Measurements from ENCODE around the gene SETBP1. TPM values are rescaled to one million over a fixed set of nuclear protein-coding genes. Genes with fewer than 3 reads are reported as not detected.

Gene SETBP1
- total and polyA plus RNA-seq, 9 of the 15 experiments (the other 6 are each of a cell fraction or from before 2014, with no cell fraction given), result under 0.01 to 0.13 (median 0.04) TPM

DNA sequence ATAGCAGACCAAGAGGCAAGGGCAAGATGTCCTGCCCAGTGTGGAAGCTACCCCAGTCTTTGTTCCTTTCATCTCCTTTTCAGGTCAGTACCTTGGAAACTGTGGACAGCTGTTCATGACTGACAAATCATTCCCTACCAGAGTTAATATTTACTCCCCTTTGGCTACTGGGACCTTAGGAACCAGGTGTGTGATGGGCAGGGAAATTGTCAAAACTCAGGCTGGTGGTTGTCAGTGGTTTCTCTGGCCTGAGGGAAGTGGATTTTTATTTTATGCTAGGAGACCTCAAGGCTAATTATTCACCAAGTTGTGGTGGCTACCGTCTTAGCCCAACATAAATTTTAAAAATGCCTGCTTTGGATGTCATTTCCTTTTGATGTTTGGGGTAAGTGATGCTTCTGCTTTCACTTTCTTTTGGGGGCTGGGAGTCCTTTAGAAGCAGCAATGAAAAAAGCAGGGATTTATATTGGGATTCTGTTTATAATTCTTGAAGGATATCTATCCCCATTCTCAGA is 119.3 kb downstream of the SETBP1 start (continued):
- TF ChIP-seq, protein P1, sequence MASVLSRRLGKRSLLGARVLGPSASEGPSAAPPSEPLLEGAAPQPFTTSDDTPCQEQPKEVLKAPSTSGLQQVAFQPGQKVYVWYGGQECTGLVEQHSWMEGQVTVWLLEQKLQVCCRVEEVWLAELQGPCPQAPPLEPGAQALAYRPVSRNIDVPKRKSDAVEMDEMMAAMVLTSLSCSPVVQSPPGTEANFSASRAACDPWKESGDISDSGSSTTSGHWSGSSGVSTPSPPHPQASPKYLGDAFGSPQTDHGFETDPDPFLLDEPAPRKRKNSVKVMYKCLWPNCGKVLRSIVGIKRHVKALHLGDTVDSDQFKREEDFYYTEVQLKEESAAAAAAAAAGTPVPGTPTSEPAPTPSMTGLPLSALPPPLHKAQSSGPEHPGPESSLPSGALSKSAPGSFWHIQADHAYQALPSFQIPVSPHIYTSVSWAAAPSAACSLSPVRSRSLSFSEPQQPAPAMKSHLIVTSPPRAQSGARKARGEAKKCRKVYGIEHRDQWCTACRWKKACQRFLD (CRISPR knock-in tag; IDR thresholded peaks at IDR 0.05), result no peak
- TF ChIP-seq, protein P2, sequence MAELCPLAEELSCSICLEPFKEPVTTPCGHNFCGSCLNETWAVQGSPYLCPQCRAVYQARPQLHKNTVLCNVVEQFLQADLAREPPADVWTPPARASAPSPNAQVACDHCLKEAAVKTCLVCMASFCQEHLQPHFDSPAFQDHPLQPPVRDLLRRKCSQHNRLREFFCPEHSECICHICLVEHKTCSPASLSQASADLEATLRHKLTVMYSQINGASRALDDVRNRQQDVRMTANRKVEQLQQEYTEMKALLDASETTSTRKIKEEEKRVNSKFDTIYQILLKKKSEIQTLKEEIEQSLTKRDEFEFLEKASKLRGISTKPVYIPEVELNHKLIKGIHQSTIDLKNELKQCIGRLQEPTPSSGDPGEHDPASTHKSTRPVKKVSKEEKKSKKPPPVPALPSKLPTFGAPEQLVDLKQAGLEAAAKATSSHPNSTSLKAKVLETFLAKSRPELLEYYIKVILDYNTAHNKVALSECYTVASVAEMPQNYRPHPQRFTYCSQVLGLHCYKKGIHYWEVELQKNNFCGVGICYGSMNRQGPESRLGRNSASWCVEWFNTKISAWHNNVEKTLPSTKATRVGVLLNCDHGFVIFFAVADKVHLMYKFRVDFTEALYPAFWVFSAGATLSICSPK (IDR thresholded peaks at IDR 0.05; ENCODE audit: borderline replicate concordance), result no peak
- TF ChIP-seq, protein P3, sequence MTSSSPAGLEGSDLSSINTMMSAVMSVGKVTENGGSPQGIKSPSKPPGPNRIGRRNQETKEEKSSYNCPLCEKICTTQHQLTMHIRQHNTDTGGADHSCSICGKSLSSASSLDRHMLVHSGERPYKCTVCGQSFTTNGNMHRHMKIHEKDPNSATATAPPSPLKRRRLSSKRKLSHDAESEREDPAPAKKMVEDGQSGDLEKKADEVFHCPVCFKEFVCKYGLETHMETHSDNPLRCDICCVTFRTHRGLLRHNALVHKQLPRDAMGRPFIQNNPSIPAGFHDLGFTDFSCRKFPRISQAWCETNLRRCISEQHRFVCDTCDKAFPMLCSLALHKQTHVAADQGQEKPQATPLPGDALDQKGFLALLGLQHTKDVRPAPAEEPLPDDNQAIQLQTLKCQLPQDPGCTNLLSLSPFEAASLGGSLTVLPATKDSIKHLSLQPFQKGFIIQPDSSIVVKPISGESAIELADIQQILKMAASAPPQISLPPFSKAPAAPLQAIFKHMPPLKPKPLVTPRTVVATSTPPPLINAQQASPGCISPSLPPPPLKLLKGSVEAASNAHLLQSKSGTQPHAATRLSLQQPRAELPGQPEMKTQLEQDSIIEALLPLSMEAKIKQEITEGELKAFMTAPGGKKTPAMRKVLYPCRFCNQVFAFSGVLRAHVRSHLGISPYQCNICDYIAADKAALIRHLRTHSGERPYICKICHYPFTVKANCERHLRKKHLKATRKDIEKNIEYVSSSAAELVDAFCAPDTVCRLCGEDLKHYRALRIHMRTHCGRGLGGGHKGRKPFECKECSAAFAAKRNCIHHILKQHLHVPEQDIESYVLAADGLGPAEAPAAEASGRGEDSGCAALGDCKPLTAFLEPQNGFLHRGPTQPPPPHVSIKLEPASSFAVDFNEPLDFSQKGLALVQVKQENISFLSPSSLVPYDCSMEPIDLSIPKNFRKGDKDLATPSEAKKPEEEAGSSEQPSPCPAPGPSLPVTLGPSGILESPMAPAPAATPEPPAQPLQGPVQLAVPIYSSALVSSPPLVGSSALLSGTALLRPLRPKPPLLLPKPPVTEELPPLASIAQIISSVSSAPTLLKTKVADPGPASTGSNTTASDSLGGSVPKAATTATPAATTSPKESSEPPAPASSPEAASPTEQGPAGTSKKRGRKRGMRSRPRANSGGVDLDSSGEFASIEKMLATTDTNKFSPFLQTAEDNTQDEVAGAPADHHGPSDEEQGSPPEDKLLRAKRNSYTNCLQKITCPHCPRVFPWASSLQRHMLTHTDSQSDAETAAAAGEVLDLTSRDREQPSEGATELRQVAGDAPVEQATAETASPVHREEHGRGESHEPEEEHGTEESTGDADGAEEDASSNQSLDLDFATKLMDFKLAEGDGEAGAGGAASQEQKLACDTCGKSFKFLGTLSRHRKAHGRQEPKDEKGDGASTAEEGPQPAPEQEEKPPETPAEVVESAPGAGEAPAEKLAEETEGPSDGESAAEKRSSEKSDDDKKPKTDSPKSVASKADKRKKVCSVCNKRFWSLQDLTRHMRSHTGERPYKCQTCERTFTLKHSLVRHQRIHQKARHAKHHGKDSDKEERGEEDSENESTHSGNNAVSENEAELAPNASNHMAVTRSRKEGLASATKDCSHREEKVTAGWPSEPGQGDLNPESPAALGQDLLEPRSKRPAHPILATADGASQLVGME (CRISPR knock-in tag; IDR thresholded peaks at IDR 0.05), result no peak
